HL-60/S4 treated with phorbol 12-myristate 13-acetate at 8.2 ng/mL for 4 days and 3 days (cell line): ENCODE data around the gene MYH3.

Experiments
- in situ Hi-C: fragments of 300-500 bp; cut with MboI; formaldehyde crosslinking; loops from 2 replicates; pipeline ENCODE4 v1.15.0; 2022; ENCODE audit warnings: low sequenced_read_pairs

The MYH3 gene

DNA sequence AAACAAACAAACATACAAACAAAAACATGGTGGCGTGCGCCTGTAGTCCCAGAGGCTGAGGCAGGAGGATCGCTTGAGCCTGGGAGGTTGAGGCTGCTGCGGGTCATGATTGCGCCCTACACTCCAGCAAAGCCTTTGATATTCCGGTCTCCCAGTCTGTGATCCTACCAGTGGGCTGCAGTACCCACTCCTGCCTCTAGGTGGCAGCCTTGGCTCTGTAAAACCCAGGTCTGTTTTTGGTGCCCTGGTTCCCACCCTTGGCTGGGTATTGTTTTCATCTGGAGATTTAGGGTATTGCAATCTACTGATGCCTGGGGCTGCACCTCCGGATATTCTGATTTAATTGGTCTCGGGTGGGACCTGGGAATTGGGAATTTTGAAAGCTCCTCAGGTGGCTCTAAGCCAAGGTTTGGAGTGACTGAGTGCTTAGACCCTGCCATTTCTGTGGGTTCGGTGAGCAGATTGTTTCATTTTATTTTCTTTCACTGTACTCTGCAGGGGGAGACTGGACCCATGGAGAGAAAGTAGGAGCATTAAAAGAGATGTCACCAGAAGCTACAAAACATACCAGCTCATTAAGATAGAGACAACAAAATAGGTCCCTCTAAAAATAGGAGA lies 40.5 kb downstream of the MYH3 start:
- in situ Hi-C loops = no loop called here

DNA sequence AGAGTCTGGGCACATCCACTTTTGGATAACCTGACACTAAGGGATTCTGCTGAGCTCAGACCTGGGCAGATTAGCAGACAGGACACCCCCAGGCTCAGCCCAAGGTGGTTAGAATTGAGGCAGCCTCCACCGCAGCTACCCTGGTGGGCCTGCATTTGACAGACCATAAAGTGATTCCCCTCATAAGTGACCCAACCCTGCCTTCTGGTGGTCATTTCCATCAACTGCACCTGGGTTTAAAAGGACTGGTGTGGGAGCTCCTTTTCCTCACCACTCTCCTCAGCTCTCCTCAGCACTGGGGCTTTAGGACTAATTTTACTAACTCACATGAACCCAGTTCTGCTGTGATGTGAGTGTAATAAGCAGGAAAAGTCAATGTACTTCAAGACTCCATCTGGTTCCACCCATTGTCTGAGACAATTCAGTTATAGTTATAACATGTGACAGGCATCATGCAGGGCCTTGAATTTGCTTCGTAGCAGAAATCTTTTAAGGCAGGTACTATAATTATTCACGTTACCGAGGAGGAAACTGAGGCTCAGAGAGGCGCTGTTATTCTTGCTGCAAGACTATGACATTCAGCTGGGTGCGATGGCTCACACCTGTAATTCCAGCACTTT lies 42.5 kb downstream of the MYH3 start:
- in situ Hi-C loops = no loop called here

DNA sequence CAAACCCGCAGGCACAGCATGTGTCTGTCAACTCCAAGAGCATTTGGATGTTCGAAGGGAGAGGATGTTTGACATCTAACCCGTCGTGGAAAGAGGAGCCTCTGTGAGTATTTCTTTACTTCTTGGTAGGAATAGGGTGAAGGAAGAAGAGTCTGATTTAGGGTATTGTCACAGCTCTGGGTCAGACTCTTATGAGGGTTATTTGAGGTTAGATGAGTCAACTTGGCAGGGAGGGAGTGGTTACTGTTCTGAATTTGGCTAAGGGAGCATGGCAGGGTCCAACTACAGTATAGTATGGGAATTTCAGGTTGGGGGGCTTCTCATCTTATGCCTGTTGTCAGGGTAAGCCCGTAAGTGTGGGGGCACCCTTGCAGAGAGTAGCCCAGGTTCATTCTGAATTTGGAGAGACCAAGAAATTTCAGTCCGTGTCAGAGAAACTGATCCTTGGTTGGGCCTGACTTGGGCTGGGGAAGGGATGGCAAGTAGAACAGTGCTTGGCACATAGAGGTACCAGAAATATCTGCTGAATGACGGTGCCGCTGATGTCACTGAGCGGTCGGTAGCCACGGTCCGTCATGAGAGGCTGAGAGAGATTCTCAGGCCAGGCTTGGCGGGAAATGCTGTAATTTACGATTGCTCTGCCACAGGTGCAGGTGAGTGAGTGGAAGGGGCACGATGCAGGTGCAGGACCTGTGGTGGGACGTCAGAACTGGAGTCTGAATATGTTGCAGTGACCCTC lies 43.2 kb downstream of the MYH3 start:
- in situ Hi-C loops = no loop called here

DNA sequence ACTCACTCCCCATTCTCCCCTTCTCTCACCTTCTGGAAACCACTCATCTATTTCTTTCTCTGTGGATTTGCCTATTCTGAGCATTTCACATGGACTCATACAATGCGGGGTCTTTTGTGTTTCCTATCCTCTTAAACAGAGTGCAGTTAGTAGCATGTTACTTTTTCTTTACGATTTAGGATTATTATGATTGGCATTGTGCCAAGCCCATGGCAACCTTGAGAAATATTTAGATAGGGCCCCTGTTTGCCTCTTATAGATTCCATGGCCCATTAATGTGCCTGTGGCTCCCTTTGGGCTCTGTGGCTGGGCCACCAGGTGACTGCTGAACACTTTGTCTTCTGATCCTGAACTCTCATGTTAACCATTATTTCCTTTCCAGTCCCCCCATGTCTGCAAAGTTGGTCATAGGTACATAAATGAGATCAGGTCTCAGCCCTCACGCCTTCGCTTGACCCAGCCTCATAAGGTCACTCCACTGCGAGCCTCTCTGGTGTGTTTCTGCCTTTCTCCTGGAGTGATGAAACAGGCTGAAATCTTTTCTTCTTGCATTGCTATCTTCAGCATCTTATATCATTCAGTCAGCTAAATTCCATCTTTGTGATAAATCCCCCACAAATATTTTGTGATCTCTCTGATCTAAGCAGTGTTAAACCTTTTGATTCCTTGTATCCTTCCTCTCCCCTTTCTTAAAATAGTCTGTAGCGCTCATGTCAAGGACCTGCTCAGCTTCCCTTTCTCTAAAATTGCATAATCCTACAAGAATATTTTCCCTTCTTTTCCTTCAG lies 44.0 kb downstream of the MYH3 start:
- in situ Hi-C loops = no loop called here

DNA sequence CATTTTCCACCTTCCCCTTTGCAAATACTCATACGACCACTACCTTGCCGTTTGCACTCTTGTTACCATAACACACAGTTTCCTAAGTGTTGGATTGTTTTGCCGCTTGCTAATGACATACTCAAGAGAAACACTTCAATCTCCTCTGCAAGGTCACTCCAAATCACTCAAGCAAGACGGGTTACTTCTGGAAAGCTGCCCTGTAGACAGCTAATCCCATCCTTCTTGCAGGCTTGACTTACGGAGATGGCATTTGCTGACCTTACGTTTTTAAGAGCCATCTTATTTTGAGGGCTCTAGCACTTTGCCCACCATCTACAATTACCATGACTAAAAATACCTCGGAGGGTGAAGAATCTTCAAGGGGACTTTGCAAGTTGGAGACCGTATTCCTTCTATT lies 46.2 kb downstream of the MYH3 start:
- in situ Hi-C loops = no loop called here

DNA sequence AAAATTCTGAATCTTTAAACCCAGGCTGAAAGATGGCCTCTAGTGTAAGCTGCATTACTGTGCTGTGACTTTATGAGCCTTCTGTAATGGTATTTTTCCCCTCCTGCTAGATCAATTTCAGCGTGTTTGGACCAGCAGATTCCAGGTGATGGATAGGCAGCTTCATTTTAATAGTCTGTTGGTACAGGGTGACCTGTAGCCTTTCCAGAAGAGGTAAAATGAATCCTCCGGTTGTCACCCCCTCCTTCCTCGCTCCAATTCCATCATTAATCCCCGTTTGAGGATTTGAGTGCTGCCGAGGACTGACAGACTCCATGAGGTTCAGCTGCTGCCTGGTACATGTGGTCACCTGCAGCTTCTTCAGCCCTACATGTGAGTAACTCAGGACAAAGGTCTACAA lies 48.9 kb downstream of the MYH3 start:
- in situ Hi-C loops = no loop called here

DNA sequence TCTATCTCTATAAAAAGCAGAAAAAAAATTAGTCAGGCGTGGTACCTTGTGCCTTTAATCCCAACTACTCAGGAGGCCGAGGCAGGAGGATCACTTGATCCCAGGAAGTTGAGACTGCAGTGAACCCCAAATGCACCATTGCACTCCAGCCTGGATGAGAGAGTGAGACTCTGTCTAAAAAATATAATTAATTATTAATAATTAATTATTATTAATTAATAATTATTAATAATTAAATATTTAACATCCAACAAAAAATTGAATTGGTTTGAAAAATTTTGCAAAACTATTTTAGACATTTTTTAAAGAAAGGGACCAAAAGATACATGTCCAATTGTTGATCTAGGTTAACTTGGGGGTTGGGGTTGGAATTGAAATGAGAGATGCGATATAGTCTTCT lies 51.0 kb downstream of the MYH3 start:
- in situ Hi-C loops = no loop called here

DNA sequence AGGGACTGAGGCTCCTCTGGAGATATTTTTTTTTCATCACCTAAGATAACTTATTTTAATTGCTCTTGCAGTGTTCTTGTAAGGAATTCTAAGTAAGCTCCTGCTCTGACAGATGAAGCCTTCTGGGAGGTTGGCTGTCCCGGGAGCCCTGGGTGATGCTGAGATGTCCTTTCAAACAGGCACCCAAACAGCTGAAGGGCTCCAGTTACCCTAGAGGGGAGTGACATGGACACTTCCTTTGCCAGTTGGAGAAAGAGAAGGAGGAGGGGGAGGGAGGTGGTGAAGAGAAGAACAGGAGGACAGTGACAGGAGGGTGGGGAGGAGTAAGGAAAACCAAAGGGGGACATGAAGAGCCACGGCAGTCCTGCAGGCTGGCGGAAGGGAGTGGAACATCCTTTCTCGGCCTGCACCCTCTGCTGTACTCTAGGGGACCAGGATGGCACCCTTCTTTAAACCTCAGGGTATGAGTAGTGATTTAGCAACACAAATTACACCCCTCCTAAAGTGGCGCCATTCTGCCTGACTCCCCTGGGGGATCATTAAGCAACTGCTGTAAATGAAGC lies 51.8 kb downstream of the MYH3 start:
- in situ Hi-C loops = no loop called here

DNA sequence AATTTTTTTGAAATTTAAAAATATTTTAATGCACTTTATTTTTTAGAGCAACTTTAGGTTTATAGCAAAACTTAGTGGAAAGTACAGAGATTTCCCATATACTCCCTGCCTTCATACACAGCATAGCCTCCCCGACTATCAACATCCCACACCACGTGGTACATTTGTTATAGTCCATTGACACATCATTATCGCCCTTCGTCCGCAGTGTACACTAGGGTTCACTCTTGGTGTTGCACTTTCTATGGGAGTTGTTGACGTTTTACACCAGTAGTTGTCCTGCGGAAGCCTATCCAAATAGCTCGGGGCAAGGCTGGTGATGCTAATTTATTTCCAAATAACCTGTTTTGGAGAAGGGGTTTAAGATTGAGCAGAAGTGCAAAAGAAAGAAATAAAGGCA lies 52.6 kb downstream of the MYH3 start:
- in situ Hi-C loops = no loop called here

DNA sequence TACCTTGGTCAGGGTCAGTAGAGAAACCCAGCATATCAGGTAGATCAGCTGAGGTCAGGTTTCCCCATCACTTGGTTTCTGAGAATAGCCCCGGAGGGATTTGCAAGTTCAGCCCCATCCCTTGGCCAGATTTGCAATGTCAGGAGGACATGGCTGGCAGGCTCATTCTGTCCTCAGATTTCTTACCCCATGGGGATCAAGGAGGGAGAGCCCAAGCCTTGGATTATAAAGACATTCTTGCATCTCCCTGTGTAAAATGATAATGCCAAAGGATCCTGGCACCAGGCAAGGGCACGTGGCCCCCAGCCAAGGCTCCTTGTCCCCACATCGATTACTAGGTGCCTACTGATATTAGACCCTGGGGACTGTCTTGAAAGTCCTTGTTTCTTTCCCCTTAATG lies 53.2 kb downstream of the MYH3 start:
- in situ Hi-C loops = no loop called here

DNA sequence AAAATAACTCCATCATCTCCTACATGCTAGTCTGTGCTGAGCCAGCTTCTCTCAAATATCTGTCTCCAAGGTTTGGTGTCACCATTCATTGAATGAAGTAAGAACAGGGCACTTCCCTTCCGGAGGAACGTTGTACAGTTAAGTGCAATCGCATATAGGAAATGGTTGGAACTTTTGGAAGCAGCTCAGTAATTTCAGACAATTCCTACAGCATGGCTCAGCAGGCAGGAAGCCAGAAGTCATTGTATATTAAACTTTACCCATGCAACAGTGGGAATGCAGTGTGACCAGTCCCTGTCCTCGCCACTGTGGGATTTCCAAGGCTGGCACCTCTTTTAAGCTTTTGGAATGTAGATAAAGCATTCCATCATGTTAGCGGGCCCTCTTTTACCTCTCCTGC lies 56.5 kb downstream of the MYH3 start:
- in situ Hi-C loops = no loop called here

DNA sequence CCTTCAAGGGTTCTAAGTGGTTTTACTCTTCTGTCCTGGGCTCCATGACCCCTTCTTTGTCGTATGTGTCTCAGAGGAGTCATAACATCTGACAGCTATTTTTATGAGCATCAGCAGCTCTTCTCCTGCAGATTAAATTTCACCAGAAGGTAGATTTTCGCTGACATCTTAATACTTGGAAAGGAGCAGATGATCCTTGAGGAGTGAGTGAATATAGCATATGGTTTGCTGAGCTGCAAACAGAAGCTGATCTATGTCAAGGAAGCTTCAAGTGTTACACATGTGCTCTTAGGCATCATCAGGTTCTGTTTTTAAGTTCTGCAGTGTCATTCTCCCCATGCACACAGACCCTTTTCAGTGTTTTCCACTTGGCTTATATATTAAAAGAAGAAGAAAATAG lies 58.5 kb downstream of the MYH3 start:
- in situ Hi-C loops = no loop called here

DNA sequence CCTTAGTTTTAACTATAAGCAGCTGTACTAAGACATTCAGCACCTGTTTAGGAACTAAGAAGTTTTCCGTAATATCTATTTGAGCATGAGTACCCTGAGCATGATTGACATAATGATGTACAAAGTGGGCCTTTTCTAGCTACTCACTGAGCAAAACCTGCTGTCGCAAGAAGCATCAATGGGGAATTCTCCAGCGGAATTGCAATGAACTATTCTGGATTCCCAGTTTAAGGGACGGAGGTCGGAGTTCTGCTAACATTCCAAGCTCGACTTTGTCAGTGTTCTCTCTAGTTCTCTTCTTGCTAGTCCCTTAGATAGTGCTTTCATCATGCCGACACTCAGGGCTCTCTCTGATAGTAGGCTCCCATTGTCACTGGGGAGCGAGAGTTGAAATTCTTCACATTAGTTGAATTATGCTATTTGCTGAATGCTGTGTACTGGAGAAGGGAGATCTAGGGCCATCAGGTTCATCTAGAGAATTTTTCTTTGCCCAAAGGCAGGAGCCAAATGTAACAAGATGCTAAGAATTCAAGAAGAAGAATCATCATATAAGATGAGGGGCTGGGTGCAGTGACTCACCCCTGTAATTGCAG lies 67.5 kb downstream of the MYH3 start:
- in situ Hi-C loops = no loop called here

DNA sequence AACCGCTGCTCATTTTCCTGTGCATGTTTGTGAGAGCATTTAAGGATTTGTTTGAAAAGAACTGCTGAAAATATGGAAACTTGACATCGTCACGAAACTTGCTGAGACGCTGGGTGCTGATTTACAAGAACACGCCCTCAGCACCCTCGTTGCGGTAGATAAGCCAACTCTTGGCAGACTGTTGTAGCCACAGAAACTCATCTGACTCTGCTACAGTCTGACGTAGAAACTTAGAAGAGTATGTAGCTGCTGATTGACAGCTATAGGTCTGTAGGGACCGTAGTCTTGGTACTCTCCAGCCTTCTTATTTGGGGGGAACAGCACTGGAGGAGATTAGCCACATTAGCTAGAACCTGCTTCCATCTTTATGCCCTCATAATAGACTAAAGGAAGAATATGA lies 71.6 kb downstream of the MYH3 start:
- in situ Hi-C loops = no loop called here

DNA sequence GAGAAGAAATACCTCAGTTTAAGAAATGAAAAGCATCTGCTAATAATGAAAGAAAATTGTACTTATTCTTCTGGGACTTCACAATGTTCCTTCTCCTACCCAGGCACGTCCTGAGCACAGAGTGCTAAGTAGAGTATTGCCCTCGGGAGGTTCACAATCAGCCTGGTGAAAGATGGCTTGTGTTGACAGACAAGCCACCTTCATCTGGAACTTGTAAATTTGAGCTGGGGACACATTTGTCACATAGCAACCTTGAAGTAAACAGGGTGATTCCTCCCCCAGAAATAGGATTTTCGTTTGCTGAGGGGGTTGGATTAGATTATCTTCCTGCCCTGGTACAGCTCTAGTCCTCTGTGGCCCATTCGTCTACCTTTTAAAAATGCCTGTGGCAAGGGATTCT lies 73.3 kb downstream of the MYH3 start:
- in situ Hi-C loops = no loop called here

DNA sequence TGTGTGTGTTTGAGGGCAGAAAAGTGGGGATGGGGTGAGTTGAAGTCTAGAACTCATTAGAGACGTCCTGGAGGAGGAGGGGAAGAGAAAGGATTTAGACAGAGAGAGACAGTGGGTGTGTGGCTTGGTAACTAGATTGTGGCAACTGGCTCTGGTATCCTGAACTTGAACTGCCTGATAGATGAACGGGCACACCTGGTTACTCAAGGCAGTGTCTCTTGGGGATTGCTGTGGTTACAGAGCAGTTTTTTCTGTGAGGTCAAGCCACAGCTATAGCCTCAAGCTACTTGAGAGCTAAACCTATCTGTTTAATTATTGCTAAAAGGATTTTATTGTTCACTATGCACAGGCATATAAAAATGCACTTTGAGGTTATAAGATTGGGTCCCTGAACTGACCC lies 77.8 kb downstream of the MYH3 start:
- in situ Hi-C loops = no loop called here
